Measurements from ENCODE around the gene MIEF2. TPM values are rescaled to one million over a fixed set of nuclear protein-coding genes. Genes with fewer than 3 reads are reported as not detected.

MIEF2 gene
- total and polyA plus RNA-seq, 10 of the 15 experiments (the other 5 are each of a cell fraction or from before 2014, with no cell fraction given) = 0.16 to 9.2 (median 4.1) TPM

GRCh38 chr17:18254888-18255649 lies 5.4 kb upstream of the MIEF2 start:
- Histone ChIP-seq H3K9me3 (replicated peaks; ENCODE audit: control insufficient read depth, insufficient read depth, low read length) (no peaks in the 10 kb centered on the region), H3K27me3 (replicated peaks in 1 of 2; ENCODE audit: control insufficient read depth in 2 of 2, insufficient read depth in 2 of 2, low read length in 1 of 2) (no peaks in the 10 kb centered on the region), H3K4me3 (no peak overlapping the region), H3K4me2 (ENCODE audit: control insufficient read depth, insufficient read depth) (no peak overlapping the region), H3K27ac (ENCODE audit: control insufficient read depth, insufficient read depth) (no peak overlapping the region), H3K9ac (ENCODE audit: control insufficient read depth, insufficient read depth, low read length) (no peak overlapping the region), H3K4me1 (ENCODE audit: control insufficient read depth, insufficient read depth, low read length) (peaks cover 12% of the 10 kb centered on the region), H3K36me3 (ENCODE audit: control insufficient read depth in 2 of 2, insufficient read depth in 2 of 2, low read length in 1 of 2) (peaks cover 11 to 23% of the 10 kb centered on the region in 2 experiments), H2AFZ (ENCODE audit: control insufficient read depth, low read depth, low read length) (no peak overlapping the region), H3K79me2 (ENCODE audit: control insufficient read depth, insufficient read depth, low read length) (peaks cover 14% of the 10 kb centered on the region), H4K20me1 (ENCODE audit: control insufficient read depth, insufficient read depth) (no peaks in the 10 kb centered on the region)
- 91% methylated on average over 8 of the region's 8 CpGs for WGBS (ENCODE audit: insufficient coverage, insufficient replicate concordance, low lambda C conversion rate, missing lambda C conversion rate)
- no peak for TF ChIP-seq FOXM1 (IDR thresholded peaks at IDR 0.05; ENCODE audit: low read depth, low read length)
- TF ChIP-seq GATAD2B (conservative IDR thresholded peaks at IDR 0.05; ENCODE audit: low read depth) = no peak
- TF ChIP-seq CBX5 (IDR thresholded peaks at IDR 0.05; ENCODE audit: low read depth) = no peak
- no peak for TF ChIP-seq RELA (IDR thresholded peaks at IDR 0.05; ENCODE audit: borderline replicate concordance, partially characterized antibody)
- TF ChIP-seq SMAD1 (IDR thresholded peaks at IDR 0.05; ENCODE audit: low read depth, partially characterized antibody) = no peak
- TF ChIP-seq POU2F2 (IDR thresholded peaks at IDR 0.05; ENCODE audit: borderline replicate concordance, low read depth, low read length) = no peak
- ChIA-PET CTCF (interaction anchor here (1.5 kb wide), 1 partner anchor 10 kb away, joined by 3 read pairs; no protein-coding TSS in a partner anchor), SMC1A (ENCODE audit: uncharacterized antibody, unreplicated experiment) (no interaction called here), POLR2A (no interaction called here), RAD21 (ENCODE audit: unreplicated experiment) (no interaction called here)
- in situ Hi-C loops (cut with MboI) = no loop called here
- no peak for DNase-seq (ENCODE audit: low read depth, low spot score)
- ATAC-seq = no peak
- intact Hi-C loops (cut with micrococcal nuclease; ENCODE audit: unreplicated experiment) = no loop called here
- BruUV-seq (replicated peaks) = no TSS peak
- FAIRE-seq = no peak

- ChIA-PET RAD21 (ENCODE audit: unreplicated experiment) (no interaction called here), SMC1A (ENCODE audit: uncharacterized antibody, unreplicated experiment) (no interaction called here), POLR2A (no interaction called here), CTCF (interaction anchor here (1.4 to 1.5 kb wide), 2 partner anchors 9 kb away, joined by 3 to 6 read pairs; no protein-coding TSS in a partner anchor)
- intact Hi-C loops (cut with micrococcal nuclease; ENCODE audit: unreplicated experiment) = no loop called here
- DNase-seq (ENCODE audit: low read depth, low spot score) = no peak
- Histone ChIP-seq H3K4me2 (ENCODE audit: control insufficient read depth, insufficient read depth) (no peak overlapping the region), H3K9me3 (replicated peaks; ENCODE audit: control insufficient read depth, insufficient read depth, low read length) (no peaks in the 10 kb centered on the region), H3K4me3 (no peak overlapping the region), H3K36me3 (ENCODE audit: control insufficient read depth in 2 of 2, insufficient read depth in 2 of 2, low read length in 1 of 2) (peaks cover 11 to 18% of the 10 kb centered on the region in 2 experiments; a peak in 3 of 4 replicates), H3K27ac (ENCODE audit: control insufficient read depth, insufficient read depth) (no peak overlapping the region), H3K27me3 (replicated peaks in 1 of 2; ENCODE audit: control insufficient read depth in 2 of 2, insufficient read depth in 2 of 2, low read length in 1 of 2) (no peaks in the 10 kb centered on the region), H3K79me2 (ENCODE audit: control insufficient read depth, insufficient read depth, low read length) (peaks cover 14% of the 10 kb centered on the region), H3K9ac (ENCODE audit: control insufficient read depth, insufficient read depth, low read length) (no peak overlapping the region), H4K20me1 (ENCODE audit: control insufficient read depth, insufficient read depth) (no peaks in the 10 kb centered on the region), H3K4me1 (ENCODE audit: control insufficient read depth, insufficient read depth, low read length) (peaks cover 13% of the 10 kb centered on the region), H2AFZ (ENCODE audit: control insufficient read depth, low read depth, low read length) (no peak overlapping the region)
- no peak for ATAC-seq
- 97% methylated on average over 11 of the region's 11 CpGs for WGBS (ENCODE audit: insufficient coverage, insufficient replicate concordance, low lambda C conversion rate, missing lambda C conversion rate)
- in situ Hi-C loops (cut with MboI) = no loop called here
- FAIRE-seq = no peak
- BruUV-seq (replicated peaks) = no TSS peak
- TF ChIP-seq MXI1 (IDR thresholded peaks at IDR 0.05; ENCODE audit: low read depth, low read length) (no peak), ETV6 (conservative IDR thresholded peaks at IDR 0.05 in 1 of 2, IDR thresholded peaks at IDR 0.05 in 1 of 2; ENCODE audit: borderline replicate concordance in 1 of 2, low read depth in 1 of 2) (no peak), CREB1 (IDR thresholded peaks at IDR 0.05; ENCODE audit: low read depth) (no peak), STAT1 (conservative IDR thresholded peaks at IDR 0.05) (no peak), CHD1 (IDR thresholded peaks at IDR 0.05; ENCODE audit: low read depth, low read length) (no peak), BCL11A (IDR thresholded peaks at IDR 0.05; ENCODE audit: low read depth, low read length) (no peak), FOXK2 (IDR thresholded peaks at IDR 0.05) (no peak), FOXM1 (IDR thresholded peaks at IDR 0.05; ENCODE audit: low read depth, low read length) (no peak), ZBTB33 (IDR thresholded peaks at IDR 0.05) (no peak)
These were observed 4.1 kb upstream of the MIEF2 start for GRCh38 chr17:18256351-18256750.

Measured in GM12878 (cell line).